Lower lobe of right lung (tissue), 2 donors: Measurements from ENCODE around the gene TTC22. TPM values are rescaled to one million over a fixed set of nuclear protein-coding genes. Genes with fewer than 3 reads are reported as not detected.

ENCODE experiments used
- ATAC-seq, 2 donors: fragments of 200-7000 bp; cut with Tn5 transposase; one replicate each; pipeline ENCODE4 v1.9.1; 2020 to 2022; ENCODE audit warnings: mild to moderate bottlenecking in 2 of 2, moderate library complexity in 2 of 2
- DNase-seq: peaks from one replicate; pipeline ENCODE4 v3.0.0-alpha.2; 2020
- H3K27ac ChIP-seq: fragments of 200-600 bp; one replicate; pipeline ENCODE4 v1.8.0; 2022
- H3K27me3 ChIP-seq: fragments of 200-600 bp; one replicate; pipeline ENCODE4 v1.8.0; 2022; ENCODE audit warnings: low read depth
- H3K36me3 ChIP-seq: fragments of 200-600 bp; one replicate; pipeline ENCODE4 v1.8.0; 2022; ENCODE audit warnings: mild to moderate bottlenecking
- H3K4me1 ChIP-seq: fragments of 200-600 bp; one replicate; pipeline ENCODE4 v1.8.0; 2022
- H3K4me3 ChIP-seq: fragments of 200-600 bp; one replicate; pipeline ENCODE4 v1.8.0; 2022; ENCODE audit warnings: mild to moderate bottlenecking
- H3K9me3 ChIP-seq: fragments of 200-600 bp; one replicate; pipeline ENCODE4 v1.8.0; 2022
- intact Hi-C: fragments of 100-400 bp; cut with DNase I; formaldehyde crosslinking; loops from one replicate; pipeline ENCODE4 v1.11.0; 2022
- total RNA-seq: library from RNA; stranded (reverse); fragmentation: NEBNext Ultra II Directional; extraction: Animal tissue kit (Norgen Biotek cat#: 25700); gene quantifications from one replicate; pipeline ENCODE4 v1.2.1, GENCODE V29; 2021
- TF ChIP-seq, protein P1 (sequence below): fragments of 200-600 bp; IDR thresholded peaks from one replicate; pipeline ENCODE4 v1.8.0; 2022; ENCODE audit warnings: antibody characterized with exemption, mild to moderate bottlenecking
- donor health status: DM: no; HTN: yes; CAD: no; lungs with severe emphysema.

TTC22 gene
- total RNA-seq, 1 donor from 2014 or later, result 8.4 TPM

DNA sequence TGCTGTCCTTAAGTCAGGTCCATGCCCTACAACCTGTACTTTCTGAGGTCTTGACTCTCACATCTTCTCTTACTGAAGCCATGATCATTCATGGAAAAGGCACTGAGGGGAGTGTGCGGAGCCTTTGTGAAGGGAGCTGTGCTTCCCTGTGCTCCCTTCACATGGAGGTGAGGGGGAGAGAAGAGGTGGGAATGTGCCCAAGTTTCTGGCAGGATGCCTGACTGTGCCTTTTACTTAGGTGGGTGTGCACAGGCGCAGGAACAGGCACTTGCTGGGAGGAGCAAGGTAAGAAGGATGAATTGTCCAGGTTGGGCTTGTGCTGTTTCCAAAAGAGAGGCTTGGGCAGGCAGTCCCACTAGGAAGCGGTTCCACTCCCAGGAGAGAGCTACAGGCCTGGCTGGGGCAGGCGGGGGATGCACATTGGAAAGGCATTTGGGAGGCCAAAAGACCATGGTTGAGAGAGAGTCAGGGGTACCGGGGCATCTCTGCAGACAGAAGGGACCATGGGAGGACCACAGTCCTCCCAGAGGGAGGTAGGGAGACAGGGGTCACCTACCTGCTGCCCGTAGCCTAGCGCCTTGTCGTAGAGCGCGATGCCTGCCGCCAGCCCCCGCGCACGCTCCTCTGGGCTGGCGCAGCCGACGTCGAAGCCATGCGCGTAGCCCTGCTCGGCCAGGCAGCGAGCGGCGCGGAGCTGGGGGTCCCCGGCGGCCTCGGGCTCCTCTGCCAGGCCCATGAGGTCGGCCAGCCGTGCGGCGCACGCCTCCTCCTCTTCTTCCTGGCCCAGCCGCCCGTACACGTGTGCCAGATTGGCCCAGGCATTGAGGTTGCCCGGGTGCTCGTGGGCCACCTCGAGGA lies 853 bp downstream of the TTC22 start:
- ATAC-seq (no peak), DNase-seq (no peak)
- TF ChIP-seq, protein P1, sequence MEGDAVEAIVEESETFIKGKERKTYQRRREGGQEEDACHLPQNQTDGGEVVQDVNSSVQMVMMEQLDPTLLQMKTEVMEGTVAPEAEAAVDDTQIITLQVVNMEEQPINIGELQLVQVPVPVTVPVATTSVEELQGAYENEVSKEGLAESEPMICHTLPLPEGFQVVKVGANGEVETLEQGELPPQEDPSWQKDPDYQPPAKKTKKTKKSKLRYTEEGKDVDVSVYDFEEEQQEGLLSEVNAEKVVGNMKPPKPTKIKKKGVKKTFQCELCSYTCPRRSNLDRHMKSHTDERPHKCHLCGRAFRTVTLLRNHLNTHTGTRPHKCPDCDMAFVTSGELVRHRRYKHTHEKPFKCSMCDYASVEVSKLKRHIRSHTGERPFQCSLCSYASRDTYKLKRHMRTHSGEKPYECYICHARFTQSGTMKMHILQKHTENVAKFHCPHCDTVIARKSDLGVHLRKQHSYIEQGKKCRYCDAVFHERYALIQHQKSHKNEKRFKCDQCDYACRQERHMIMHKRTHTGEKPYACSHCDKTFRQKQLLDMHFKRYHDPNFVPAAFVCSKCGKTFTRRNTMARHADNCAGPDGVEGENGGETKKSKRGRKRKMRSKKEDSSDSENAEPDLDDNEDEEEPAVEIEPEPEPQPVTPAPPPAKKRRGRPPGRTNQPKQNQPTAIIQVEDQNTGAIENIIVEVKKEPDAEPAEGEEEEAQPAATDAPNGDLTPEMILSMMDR, result no peak
- peak overlapping the region; percentile 79 for H3K27ac ChIP-seq
- peak overlapping the region; percentile 65 for H3K4me3 ChIP-seq
- no peaks in the 10 kb centered on the region for H3K36me3 ChIP-seq
- H3K27me3 ChIP-seq, result peaks cover 15% of the 10 kb centered on the region
- H3K4me1 ChIP-seq, result peaks cover 22% of the 10 kb centered on the region
- no peaks in the 10 kb centered on the region for H3K9me3 ChIP-seq
- intact Hi-C loops, result no loop called here

DNA sequence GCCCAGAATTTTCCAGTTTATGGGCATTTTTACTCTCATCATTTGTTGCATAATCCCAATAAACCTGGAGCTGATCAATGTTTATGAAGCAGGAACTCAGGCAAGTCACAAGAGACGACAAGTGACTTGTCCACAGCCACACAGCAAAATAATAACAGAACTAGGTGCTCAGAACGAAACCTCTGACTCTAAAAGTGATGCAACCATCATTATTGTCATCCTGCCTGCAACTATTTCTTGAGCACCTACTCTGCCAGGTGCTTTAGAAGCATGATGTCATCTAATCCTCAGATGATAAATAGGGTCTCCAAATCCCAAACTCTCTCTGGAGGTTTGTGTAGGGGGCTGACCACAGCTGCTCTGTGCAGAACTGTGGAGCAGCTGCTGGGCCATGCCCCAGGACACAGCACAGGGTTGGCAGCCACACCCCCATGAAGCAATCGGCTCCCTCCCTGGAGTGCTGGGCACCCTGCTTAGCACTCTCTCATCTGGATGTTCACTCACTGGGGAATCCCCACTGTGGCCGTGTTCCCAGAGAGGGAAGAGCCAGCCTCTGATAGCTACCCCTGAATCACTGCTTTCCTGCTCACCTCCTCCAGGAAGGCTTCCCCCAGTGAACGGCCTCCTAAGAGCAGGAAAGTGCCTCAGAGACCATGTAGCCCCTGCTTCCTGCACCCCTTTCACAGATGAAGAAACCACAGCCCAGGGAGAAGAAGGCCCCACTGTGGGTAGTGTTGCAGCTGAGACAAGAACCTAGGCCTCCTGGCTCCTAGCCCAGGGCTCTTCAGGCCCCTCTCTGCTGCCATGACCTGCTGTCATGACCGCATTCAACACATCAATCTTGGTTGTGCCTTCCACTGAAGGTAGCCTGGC lies 2.1 kb downstream of the TTC22 start:
- no peak for DNase-seq

DNA sequence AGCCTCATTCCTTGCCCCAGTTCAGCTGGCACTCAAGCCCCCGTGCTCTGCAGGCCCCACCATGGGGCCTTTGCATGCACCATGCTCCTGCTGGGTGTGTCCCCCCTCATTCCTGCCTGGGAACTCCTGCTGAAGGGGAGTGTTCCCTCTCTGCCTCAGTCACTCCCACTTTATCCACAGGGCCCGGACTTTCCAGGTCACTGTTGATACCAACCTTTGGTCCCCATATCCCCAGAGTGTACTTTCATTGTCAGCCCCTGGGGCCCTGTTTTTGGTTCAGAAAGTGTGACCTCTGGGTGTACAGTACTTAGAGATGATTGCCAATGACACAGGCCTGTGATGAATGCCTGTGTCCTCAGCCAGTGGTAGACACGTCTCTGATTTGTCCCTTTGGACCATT lies 2.9 kb downstream of the TTC22 start:
- Histone ChIP-seq H3K27me3 (peaks cover 15% of the 10 kb centered on the region), H3K36me3 (no peaks in the 10 kb centered on the region), H3K4me1 (peaks cover 22% of the 10 kb centered on the region), H3K9me3 (no peaks in the 10 kb centered on the region), H3K27ac (no peak overlapping the region), H3K4me3 (no peak overlapping the region)
- no peak for ATAC-seq
- TF ChIP-seq, protein P1, result no peak
- intact Hi-C loops, result no loop called here
- no peak for DNase-seq

More for the DNA sequence above, 2.1 kb downstream of the TTC22 start:
- Histone ChIP-seq H3K36me3 (no peaks in the 10 kb centered on the region), H3K4me1 (peaks cover 22% of the 10 kb centered on the region), H3K27ac (peak overlapping the region; percentile 4), H3K9me3 (no peaks in the 10 kb centered on the region), H3K4me3 (no peak overlapping the region), H3K27me3 (peaks cover 15% of the 10 kb centered on the region)
- intact Hi-C loops, result no loop called here
- TF ChIP-seq, protein P1, result no peak
- ATAC-seq, result peak; percentile 27 to 51

DNA sequence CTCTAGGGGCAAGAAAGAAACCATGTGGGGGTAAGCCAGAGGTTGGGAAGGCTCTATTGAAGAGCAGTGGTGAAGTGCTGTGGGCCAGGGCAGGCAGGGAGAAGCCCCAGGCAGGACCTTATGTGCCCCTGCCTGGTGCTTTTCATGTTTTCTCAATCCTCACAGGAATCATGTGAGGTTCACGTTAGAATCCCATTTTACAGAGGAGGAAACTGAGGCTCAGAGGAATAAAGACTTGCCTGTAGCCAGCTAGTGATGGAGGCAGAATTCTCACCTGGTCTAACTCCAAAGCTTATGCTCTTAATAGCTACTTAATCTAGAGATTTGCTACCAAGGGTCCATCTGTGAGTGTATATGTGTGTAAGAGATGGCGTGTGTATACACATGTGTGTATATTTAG lies 4.2 kb downstream of the TTC22 start:
- DNase-seq (no peak), ATAC-seq (no peak)
- no peak overlapping the region for H3K4me3 ChIP-seq
- H3K36me3 ChIP-seq, result no peaks in the 10 kb centered on the region
- intact Hi-C loops, result no loop called here
- TF ChIP-seq, protein P1, result no peak
- H3K27me3 ChIP-seq, result peaks cover 15% of the 10 kb centered on the region
- no peaks in the 10 kb centered on the region for H3K9me3 ChIP-seq
- H3K4me1 ChIP-seq, result peaks cover 21% of the 10 kb centered on the region
- no peak overlapping the region for H3K27ac ChIP-seq

GRCh38 chr1:54795841-54796468 lies 5.2 kb downstream of the TTC22 start:
- DNase-seq, result peak; percentile 59
- Histone ChIP-seq H3K27ac (no peak overlapping the region), H3K4me3 (no peak overlapping the region), H3K27me3 (peaks cover 8% of the 10 kb centered on the region), H3K9me3 (no peaks in the 10 kb centered on the region), H3K4me1 (peaks cover 11% of the 10 kb centered on the region), H3K36me3 (no peaks in the 10 kb centered on the region)
- peak; percentile 7 to 46 for ATAC-seq
- intact Hi-C loops, result no loop called here
- TF ChIP-seq, protein P1, result no peak
